Measurements from ENCODE around the gene VWA1. TPM values are rescaled to one million over a fixed set of nuclear protein-coding genes. Genes with fewer than 3 reads are reported as not detected.
A peak's percentile ranks its signal among the peaks of the same experiment; 100 is the strongest.

Gene VWA1
- total and polyA plus RNA-seq, 2 donors from 2014 or later: 103 to 116 TPM

GRCh38 chr1:1418464-1419362, 16.8 kb upstream of the VWA1 start:
- Histone ChIP-seq H3K9ac (ENCODE audit: low read length in 3 of 3) (no peak overlapping the region), H3K36me3 (ENCODE audit: control insufficient read depth in 2 of 3, insufficient read depth in 3 of 3, low read length in 3 of 3) (no peaks in the 10 kb centered on the region), H3K27ac (ENCODE audit: low read depth in 2 of 2, low read length in 2 of 2) (no peak overlapping the region), H3K4me3 (ENCODE audit: low read length in 3 of 3) (no peak overlapping the region), H3K4me1 (ENCODE audit: control insufficient read depth in 2 of 3, insufficient read depth in 2 of 3, low read depth in 1 of 3, low read length in 3 of 3) (peaks cover 0 to 6% (median 0%) of the 10 kb centered on the region in 3 donors), H3K9me3 (ENCODE audit: control insufficient read depth in 2 of 3, insufficient read depth in 1 of 3, low read length in 3 of 3) (no peaks in the 10 kb centered on the region), H3K27me3 (ENCODE audit: control insufficient read depth, insufficient read depth, low read length) (no peaks in the 10 kb centered on the region)
- DNase-seq: no peak
- no peak for FAIRE-seq
- intact Hi-C loops (cut with DNase I): no loop called here
- TF ChIP-seq, protein P1, sequence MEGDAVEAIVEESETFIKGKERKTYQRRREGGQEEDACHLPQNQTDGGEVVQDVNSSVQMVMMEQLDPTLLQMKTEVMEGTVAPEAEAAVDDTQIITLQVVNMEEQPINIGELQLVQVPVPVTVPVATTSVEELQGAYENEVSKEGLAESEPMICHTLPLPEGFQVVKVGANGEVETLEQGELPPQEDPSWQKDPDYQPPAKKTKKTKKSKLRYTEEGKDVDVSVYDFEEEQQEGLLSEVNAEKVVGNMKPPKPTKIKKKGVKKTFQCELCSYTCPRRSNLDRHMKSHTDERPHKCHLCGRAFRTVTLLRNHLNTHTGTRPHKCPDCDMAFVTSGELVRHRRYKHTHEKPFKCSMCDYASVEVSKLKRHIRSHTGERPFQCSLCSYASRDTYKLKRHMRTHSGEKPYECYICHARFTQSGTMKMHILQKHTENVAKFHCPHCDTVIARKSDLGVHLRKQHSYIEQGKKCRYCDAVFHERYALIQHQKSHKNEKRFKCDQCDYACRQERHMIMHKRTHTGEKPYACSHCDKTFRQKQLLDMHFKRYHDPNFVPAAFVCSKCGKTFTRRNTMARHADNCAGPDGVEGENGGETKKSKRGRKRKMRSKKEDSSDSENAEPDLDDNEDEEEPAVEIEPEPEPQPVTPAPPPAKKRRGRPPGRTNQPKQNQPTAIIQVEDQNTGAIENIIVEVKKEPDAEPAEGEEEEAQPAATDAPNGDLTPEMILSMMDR (IDR thresholded peaks at IDR 0.05; ENCODE audit: borderline replicate concordance, extremely low read depth, insufficient read depth): no peak

GRCh38 chr1:1419363-1419812, 16.1 kb upstream of the VWA1 start:
- peak overlapping the region in 1 of 3 donors; percentile 39 for H3K4me3 ChIP-seq (ENCODE audit: low read length in 3 of 3)

GRCh38 chr1:1419813-1420653, 15.5 kb upstream of the VWA1 start:
- Histone ChIP-seq H3K4me3 (ENCODE audit: low read length in 3 of 3) (peak overlapping the region in 1 of 3 donors; percentile 39), H3K9me3 (ENCODE audit: control insufficient read depth in 2 of 3, insufficient read depth in 1 of 3, low read length in 3 of 3) (no peaks in the 10 kb centered on the region), H3K4me1 (ENCODE audit: control insufficient read depth in 2 of 3, insufficient read depth in 2 of 3, low read depth in 1 of 3, low read length in 3 of 3) (peaks cover 0 to 6% (median 0%) of the 10 kb centered on the region in 3 donors), H3K27me3 (ENCODE audit: control insufficient read depth, insufficient read depth, low read length) (no peaks in the 10 kb centered on the region), H3K36me3 (ENCODE audit: control insufficient read depth in 2 of 3, insufficient read depth in 3 of 3, low read length in 3 of 3) (no peaks in the 10 kb centered on the region), H3K9ac (ENCODE audit: low read length in 3 of 3) (no peak overlapping the region), H3K27ac (ENCODE audit: low read depth in 2 of 2, low read length in 2 of 2) (peak overlapping the region; percentile 37 to 51)
- TF ChIP-seq, protein P1 (IDR thresholded peaks at IDR 0.05; ENCODE audit: borderline replicate concordance, extremely low read depth, insufficient read depth): peak; percentile 21
- intact Hi-C loops (cut with DNase I): no loop called here
- no peak for FAIRE-seq
- peak in 3 of 5 donors; percentile 13 to 78 (median 59) for DNase-seq

More at GRCh38 chr1:1419363-1419812, 16.1 kb upstream of the VWA1 start:
- H3K9ac ChIP-seq (ENCODE audit: low read length in 3 of 3): no peak overlapping the region
- intact Hi-C loops (cut with DNase I): no loop called here
- peak overlapping the region in 1 of 2 donors; percentile 37 for H3K27ac ChIP-seq (ENCODE audit: low read depth in 2 of 2, low read length in 2 of 2)
- peaks cover 0 to 6% (median 0%) of the 10 kb centered on the region in 3 donors for H3K4me1 ChIP-seq (ENCODE audit: control insufficient read depth in 2 of 3, insufficient read depth in 2 of 3, low read depth in 1 of 3, low read length in 3 of 3)
- H3K36me3 ChIP-seq (ENCODE audit: control insufficient read depth in 2 of 3, insufficient read depth in 3 of 3, low read length in 3 of 3): no peaks in the 10 kb centered on the region
- H3K9me3 ChIP-seq (ENCODE audit: control insufficient read depth in 2 of 3, insufficient read depth in 1 of 3, low read length in 3 of 3): no peaks in the 10 kb centered on the region
- DNase-seq (peak in 2 of 5 donors; percentile 57 to 73), FAIRE-seq (no peak)
- H3K27me3 ChIP-seq (ENCODE audit: control insufficient read depth, insufficient read depth, low read length): no peaks in the 10 kb centered on the region
- TF ChIP-seq, protein P1 (IDR thresholded peaks at IDR 0.05; ENCODE audit: borderline replicate concordance, extremely low read depth, insufficient read depth): no peak

Measured in kidney (tissue), 14 donors.